Hepatocyte (in vitro differentiated cells): ENCODE data around the gene RAPGEF5.

ENCODE experiments used
- EZH2 ChIP-seq: fragments of 200-600 bp; sonication (generic); IDR thresholded peaks from 2 replicates; pipeline ENCODE4 v1.6.1; 2016; ENCODE audit warnings: antibody characterized with exemption, mild to moderate bottlenecking, borderline replicate concordance
- TF ChIP-seq, protein P1 (sequence below): fragments of 200-600 bp; sonication (generic); IDR thresholded peaks from 2 replicates; pipeline ENCODE4 v1.5.1; 2016; ENCODE audit warnings: antibody characterized with exemption, mild to moderate bottlenecking; ENCODE audit not compliant: poor library complexity

DNA sequence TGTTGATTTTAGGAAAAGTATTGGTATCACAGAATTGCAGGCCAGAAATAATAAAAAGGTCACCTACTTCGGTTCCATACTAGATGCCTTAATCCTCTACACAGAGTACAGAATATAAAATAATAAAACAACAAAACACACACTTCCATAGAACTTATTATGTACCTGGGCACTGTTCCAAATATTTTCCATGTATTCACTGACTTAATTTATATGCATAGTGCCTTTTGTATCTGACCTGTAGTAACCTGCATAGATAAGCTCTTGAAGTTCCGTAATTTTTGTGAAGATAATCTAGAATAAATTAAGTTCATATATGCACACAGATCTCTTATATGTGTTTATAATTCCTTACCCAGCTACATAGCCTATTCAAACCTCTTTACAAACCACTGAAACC is 78.3 kb downstream of the RAPGEF5 start:
- TF ChIP-seq, protein P1, sequence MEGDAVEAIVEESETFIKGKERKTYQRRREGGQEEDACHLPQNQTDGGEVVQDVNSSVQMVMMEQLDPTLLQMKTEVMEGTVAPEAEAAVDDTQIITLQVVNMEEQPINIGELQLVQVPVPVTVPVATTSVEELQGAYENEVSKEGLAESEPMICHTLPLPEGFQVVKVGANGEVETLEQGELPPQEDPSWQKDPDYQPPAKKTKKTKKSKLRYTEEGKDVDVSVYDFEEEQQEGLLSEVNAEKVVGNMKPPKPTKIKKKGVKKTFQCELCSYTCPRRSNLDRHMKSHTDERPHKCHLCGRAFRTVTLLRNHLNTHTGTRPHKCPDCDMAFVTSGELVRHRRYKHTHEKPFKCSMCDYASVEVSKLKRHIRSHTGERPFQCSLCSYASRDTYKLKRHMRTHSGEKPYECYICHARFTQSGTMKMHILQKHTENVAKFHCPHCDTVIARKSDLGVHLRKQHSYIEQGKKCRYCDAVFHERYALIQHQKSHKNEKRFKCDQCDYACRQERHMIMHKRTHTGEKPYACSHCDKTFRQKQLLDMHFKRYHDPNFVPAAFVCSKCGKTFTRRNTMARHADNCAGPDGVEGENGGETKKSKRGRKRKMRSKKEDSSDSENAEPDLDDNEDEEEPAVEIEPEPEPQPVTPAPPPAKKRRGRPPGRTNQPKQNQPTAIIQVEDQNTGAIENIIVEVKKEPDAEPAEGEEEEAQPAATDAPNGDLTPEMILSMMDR: no peak
- TF ChIP-seq EZH2: no peak
